K562 (cell line): ENCODE measurements around the gene VPS33A. TPM values are rescaled to one million over a fixed set of nuclear protein-coding genes. Genes with fewer than 3 reads are reported as not detected.

Experiments
- ATF3 ChIP-seq, 2 experiments: fragments of 450-650 bp in 1 of 2; sonication (generic) in 1 of 2; formaldehyde crosslinking in 1 of 2; IDR thresholded peaks in 1 of 2; conservative IDR thresholded peaks in 1 of 2; 2 replicates each; pipeline versions ENCODE4 v1.6.1 to v1.8.1; 2016 to 2023; ENCODE audit warnings: mild to moderate bottlenecking in 2 of 2, moderate library complexity in 2 of 2, inconsistent platforms in 1 of 2, missing genetic modification reagents in 1 of 2
- BACH1 ChIP-seq: fragments of 200-800 bp; sonication (Bioruptor generic); IDR thresholded peaks from 2 replicates; pipeline ENCODE4 v1.6.1; 2016; ENCODE audit warnings: missing genetic modification characterization, missing compliant biosample characterization
- DPF2 ChIP-seq: fragments of 450-650 bp; IDR thresholded peaks from 2 replicates; pipeline ENCODE4 v1.6.1; 2016
- E2F3 ChIP-seq: fragments of 250-450 bp; sonication (Bioruptor Pico); IDR thresholded peaks from 2 replicates; pipeline ENCODE4 v1.4.0; 2020; ENCODE audit warnings: mild to moderate bottlenecking
- FOXA3 ChIP-seq, 2 experiments: fragments of 450-650 bp in 1 of 2; sonication (generic) in 1 of 2; formaldehyde crosslinking; IDR thresholded peaks in 1 of 2; conservative IDR thresholded peaks in 1 of 2; 2 replicates each; pipeline versions ENCODE4 v1.4.0 to v1.8.0; 2020 to 2022; ENCODE audit warnings: mild to moderate bottlenecking in 2 of 2, missing genetic modification reagents in 1 of 2
- HDGF ChIP-seq: fragments of 450-650 bp; IDR thresholded peaks from 2 replicates; pipeline ENCODE4 v1.6.1; 2016
- HNRNPUL1 ChIP-seq: fragments of 200-400 bp; formaldehyde crosslinking; IDR thresholded peaks from 2 replicates; pipeline ENCODE4 v1.6.1; 2017; ENCODE audit warnings: low read length
- MCM3 ChIP-seq: fragments of 450-650 bp; IDR thresholded peaks from 2 replicates; pipeline ENCODE4 v1.6.1; 2016
- NFE2 ChIP-seq: IDR thresholded peaks from 2 replicates; pipeline ENCODE4 v1.6.1; 2014; ENCODE audit warnings: antibody characterized with exemption, low read depth
- RNF2 ChIP-seq: sonication (generic); IDR thresholded peaks from 2 replicates; pipeline ENCODE4 v1.6.1; 2016
- SNRNP70 ChIP-seq: fragments of 200-400 bp; formaldehyde crosslinking; optimal IDR thresholded peaks from 2 replicates; pipeline ENCODE3; 2017; ENCODE audit warnings: low read depth, low read length
- SOX6 ChIP-seq: fragments of 450-650 bp; IDR thresholded peaks from 2 replicates; pipeline ENCODE4 v1.6.1; 2014; ENCODE audit warnings: mild to moderate bottlenecking
- TAL1 ChIP-seq: fragments of 450-650 bp; IDR thresholded peaks from 2 replicates; pipeline ENCODE4 v1.6.1; 2016; ENCODE audit warnings: mild to moderate bottlenecking
- TBP ChIP-seq: optimal IDR thresholded peaks from 2 replicates; pipeline ENCODE3; 2011; ENCODE audit warnings: low read depth, low read length, improper control_type of control experiment
- TRIM25 ChIP-seq: fragments of 450-650 bp; IDR thresholded peaks from 2 replicates; pipeline ENCODE4 v1.7.0; 2016; ENCODE audit warnings: borderline replicate concordance
- ZBTB34 ChIP-seq: fragments of 250-450 bp; sonication (Bioruptor Pico); IDR thresholded peaks from 2 replicates; pipeline ENCODE4 v1.8.0; 2021; ENCODE audit warnings: mild to moderate bottlenecking, moderate library complexity
- ZC3H11A ChIP-seq: IDR thresholded peaks from 2 replicates; pipeline ENCODE4 v1.6.1; 2012; ENCODE audit warnings: low read depth, low read length, improper control_type of control experiment
- ZFP1 ChIP-seq: fragments of 450-650 bp; formaldehyde crosslinking; IDR thresholded peaks from 2 replicates; pipeline ENCODE4 v1.4.0; 2020; ENCODE audit warnings: mild to moderate bottlenecking, mixed read lengths
- ZFP30 ChIP-seq: fragments of 250-450 bp; sonication (Bioruptor Pico); IDR thresholded peaks from 2 replicates; pipeline ENCODE4 v1.8.0; 2022; ENCODE audit warnings: moderate library complexity, mild to moderate bottlenecking, inconsistent platforms, borderline replicate concordance
- ZNF143 ChIP-seq: sonication (generic); formaldehyde crosslinking; IDR thresholded peaks from 2 replicates; pipeline ENCODE4 v1.9.0; 2022; ENCODE audit warnings: mild to moderate bottlenecking, missing genetic modification reagents
- ZNF212 ChIP-seq: fragments of 450-650 bp; formaldehyde crosslinking; IDR thresholded peaks from 2 replicates; pipeline ENCODE4 v1.4.0; 2020; ENCODE audit warnings: mild to moderate bottlenecking
- ZNF507 ChIP-seq: conservative IDR thresholded peaks from 2 replicates; pipeline ENCODE4 v1.6.1; 2017; ENCODE audit warnings: missing genetic modification characterization, missing compliant biosample characterization
- ZNF592 ChIP-seq: fragments of 450-650 bp; IDR thresholded peaks from 2 replicates; pipeline ENCODE4 v1.6.1; 2017; ENCODE audit warnings: antibody characterized with exemption, mild to moderate bottlenecking
- polyA plus RNA-seq, 8 experiments: library from polyadenylated mRNA; depleted of rRNA in 4 of 8; stranded (reverse) in 5 of 8; unstranded in 3 of 8; fragments of >200 nt; fragmentation: Nextera tagmentation in 2 of 8; fragmentation: Illumina TruSeq in 1 of 8; extraction: Ambion mirVana in 2 of 8; extraction: Trizol in 1 of 8; gene quantifications; 2 replicates each; pipeline versions ENCODE4 v1.2.1 to v1.2.3, GENCODE V29; 2011 to 2014; ENCODE audit warnings: inconsistent platforms in 1 of 8, missing spikeins in 1 of 8
- total RNA-seq, 7 experiments: library from RNA; depleted of rRNA in 6 of 7; stranded (reverse); fragments of >200 nt in 6 of 7; fragmentation: Illumina TruSeq in 2 of 7; extraction: Trizol in 2 of 7; gene quantifications; 2 replicates each; pipeline versions ENCODE4 v1.2.1 to v1.2.3, GENCODE V29; 2011 to 2021; ENCODE audit warnings: low replicate concordance in 1 of 7

The VPS33A gene
- total and polyA plus RNA-seq, 9 of the 15 experiments (the other 6 are each of a cell fraction or from before 2014, with no cell fraction given): 10.6 to 34.3 (median 25.3) TPM

GRCh38 chr12:122266230-122266901, at the start of gene VPS33A (continued):
- peak; percentile 65; the same call in 1 of the 2 replicates for TF ChIP-seq RNF2
- TF ChIP-seq E2F3 (CRISPR knock-in tag): no peak
- 0 out of 2 replicates have a peak, but pooled peaks have one; percentile 49 for TF ChIP-seq NFE2
- peak; percentile 74; the same call in 1 of the 2 replicates for TF ChIP-seq ZNF212 (CRISPR knock-in tag)
- TF ChIP-seq SOX6: peak; percentile 62
- no peak for TF ChIP-seq ZNF143 (CRISPR knock-in tag)
- no peak for TF ChIP-seq TAL1
- no peak for TF ChIP-seq BACH1 (tag)
- TF ChIP-seq ZBTB34 (CRISPR knock-in tag): no peak
- no peak for TF ChIP-seq HDGF
- no peak for TF ChIP-seq HNRNPUL1
- no peak for TF ChIP-seq TRIM25
- TF ChIP-seq DPF2: no peak; the same call in 1 of the 2 replicates
- no peak for TF ChIP-seq ZFP30 (CRISPR knock-in tag)
- TF ChIP-seq ATF3 (IDR thresholded peaks at IDR 0.05): no peak; the same call in 1 of the 2 replicates
- TF ChIP-seq ATF3 (CRISPR knock-in tag; conservative IDR thresholded peaks at IDR 0.05): peak; percentile 78
- TF ChIP-seq SNRNP70: no peak
- TF ChIP-seq MCM3: no peak
- no peak for TF ChIP-seq ZFP1
- no peak for TF ChIP-seq ZNF592
- no peak for TF ChIP-seq ZC3H11A
- no peak for TF ChIP-seq ZNF507 (tag)
- no peak for TF ChIP-seq FOXA3 (CRISPR knock-in tag; conservative IDR thresholded peaks at IDR 0.05 in 1 of 2, IDR thresholded peaks at IDR 0.05 in 1 of 2)
- TF ChIP-seq TBP: peak; percentile 79
